RWPE1 (cell line): ENCODE results near the gene HS6ST2.

Experiments used
- CTCF ChIA-PET: fragments of 350-600 bp; sonication (Branson Sonifier 250); formaldehyde crosslinking; extraction: SDS; loops from one replicate; lab custom pipeline; 2021; lab: Yijun Ruan, JAX
- POLR2A ChIA-PET: fragments of 400-600 bp; formaldehyde crosslinking; extraction: SDS; loops from one replicate; lab custom pipeline; 2020; ENCODE audit warnings: antibody characterized with exemption; ENCODE audit not compliant: low non-redundant PET; lab: Yijun Ruan, JAX
- DNase-seq: peaks from one replicate; pipeline ENCODE4 v3.0.0; 2012; ENCODE audit warnings: low spot score
- H3K27ac ChIP-seq: fragments of 450-650 bp; 2 replicates; pipeline ENCODE4 v1.5.1; 2017
- CTCF ChIP-seq: fragments of 450-650 bp; conservative IDR thresholded peaks from 2 replicates; pipeline ENCODE4 v1.5.1; 2017; ENCODE audit warnings: low read depth, mild to moderate bottlenecking

The HS6ST2 gene

GRCh38 chrX:132855780-132856341 lies 102.6 kb downstream of the HS6ST2 start:
- ChIA-PET CTCF (no interaction called here), POLR2A (no interaction called here)
- no peak for TF ChIP-seq CTCF
- no peak overlapping the region for H3K27ac ChIP-seq
- no peak for DNase-seq

- POLR2A ChIA-PET = interaction anchor here (1.2 kb wide), 1 partner anchor 294 kb away, joined by 4 read pairs; no protein-coding TSS in a partner anchor
- H3K27ac ChIP-seq = no peak overlapping the region
- no peak for DNase-seq
- no peak for TF ChIP-seq CTCF
- CTCF ChIA-PET = no interaction called here
Observed at GRCh38 chrX:132853040-132853439, 105.4 kb downstream of the HS6ST2 start.

- H3K27ac ChIP-seq = no peak overlapping the region
- CTCF ChIA-PET = no interaction called here
- POLR2A ChIA-PET = no interaction called here
- no peak for TF ChIP-seq CTCF
- no peak for DNase-seq
Observed at GRCh38 chrX:132848296-132848970, 110.0 kb downstream of the HS6ST2 start.

- ChIA-PET POLR2A (no interaction called here), CTCF (no interaction called here)
Observed at GRCh38 chrX:132843363-132843762, 115.1 kb downstream of the HS6ST2 start.

GRCh38 chrX:132842460-132843238 lies 115.8 kb downstream of the HS6ST2 start:
- no peak overlapping the region for H3K27ac ChIP-seq
- TF ChIP-seq CTCF = no peak
- POLR2A ChIA-PET = no interaction called here
- no peak for DNase-seq
- CTCF ChIA-PET = no interaction called here

More at GRCh38 chrX:132843363-132843762, 115.1 kb downstream of the HS6ST2 start:
- no peak overlapping the region for H3K27ac ChIP-seq
- no peak for TF ChIP-seq CTCF
- no peak for DNase-seq

GRCh38 chrX:132837967-132838366 lies 120.5 kb downstream of the HS6ST2 start:
- POLR2A ChIA-PET = no interaction called here
- no peak for TF ChIP-seq CTCF
- no peak overlapping the region for H3K27ac ChIP-seq
- CTCF ChIA-PET = no interaction called here
- DNase-seq = no peak
